Activated T-cell treated with anti-CD3 and anti-CD28 coated beads for 1 hour (primary cell): ENCODE measurements around the gene PDCD6IP.
"Not testable (repeated sequence)": the region's sequence is repeated elsewhere in the genome, so short reads cannot be mapped to it uniquely, and the experiment has no call there.

Experiments
- DNase-seq: peaks from one replicate; pipeline ENCODE4 v3.0.0-alpha.2; 2020; ENCODE audit warnings: low read depth

The PDCD6IP gene, protein sequence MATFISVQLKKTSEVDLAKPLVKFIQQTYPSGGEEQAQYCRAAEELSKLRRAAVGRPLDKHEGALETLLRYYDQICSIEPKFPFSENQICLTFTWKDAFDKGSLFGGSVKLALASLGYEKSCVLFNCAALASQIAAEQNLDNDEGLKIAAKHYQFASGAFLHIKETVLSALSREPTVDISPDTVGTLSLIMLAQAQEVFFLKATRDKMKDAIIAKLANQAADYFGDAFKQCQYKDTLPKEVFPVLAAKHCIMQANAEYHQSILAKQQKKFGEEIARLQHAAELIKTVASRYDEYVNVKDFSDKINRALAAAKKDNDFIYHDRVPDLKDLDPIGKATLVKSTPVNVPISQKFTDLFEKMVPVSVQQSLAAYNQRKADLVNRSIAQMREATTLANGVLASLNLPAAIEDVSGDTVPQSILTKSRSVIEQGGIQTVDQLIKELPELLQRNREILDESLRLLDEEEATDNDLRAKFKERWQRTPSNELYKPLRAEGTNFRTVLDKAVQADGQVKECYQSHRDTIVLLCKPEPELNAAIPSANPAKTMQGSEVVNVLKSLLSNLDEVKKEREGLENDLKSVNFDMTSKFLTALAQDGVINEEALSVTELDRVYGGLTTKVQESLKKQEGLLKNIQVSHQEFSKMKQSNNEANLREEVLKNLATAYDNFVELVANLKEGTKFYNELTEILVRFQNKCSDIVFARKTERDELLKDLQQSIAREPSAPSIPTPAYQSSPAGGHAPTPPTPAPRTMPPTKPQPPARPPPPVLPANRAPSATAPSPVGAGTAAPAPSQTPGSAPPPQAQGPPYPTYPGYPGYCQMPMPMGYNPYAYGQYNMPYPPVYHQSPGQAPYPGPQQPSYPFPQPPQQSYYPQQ

GRCh38 chr3:33798418-33799201 lies at the start of gene PDCD6IP:
PDCD6IP (plus strand) TSS chr3:33798630; CDS start chr3:33798729, 99 bp downstream.
- DNase-seq: peak; percentile 82

GRCh38 chr3:33749546-33750210 lies 48.8 kb upstream of the PDCD6IP start:
- DNase-seq: no peak

DNA sequence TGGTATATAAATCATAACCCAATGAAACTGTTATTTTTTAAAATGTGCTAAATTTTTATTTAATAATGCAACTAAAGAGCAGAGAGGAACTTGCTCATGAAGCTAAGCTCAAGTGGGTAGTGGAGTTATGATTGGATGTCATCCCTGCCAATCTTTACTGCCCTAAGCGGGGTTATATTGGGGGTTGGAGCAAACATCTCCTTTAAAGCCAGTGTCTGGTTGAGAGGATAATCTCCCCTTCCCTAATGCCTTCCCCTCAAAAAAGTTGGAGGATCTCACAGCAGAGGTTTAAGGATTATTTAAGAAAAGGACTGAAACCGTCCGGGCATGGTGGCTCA lies 48.2 kb upstream of the PDCD6IP start:
- DNase-seq: no peak

DNA sequence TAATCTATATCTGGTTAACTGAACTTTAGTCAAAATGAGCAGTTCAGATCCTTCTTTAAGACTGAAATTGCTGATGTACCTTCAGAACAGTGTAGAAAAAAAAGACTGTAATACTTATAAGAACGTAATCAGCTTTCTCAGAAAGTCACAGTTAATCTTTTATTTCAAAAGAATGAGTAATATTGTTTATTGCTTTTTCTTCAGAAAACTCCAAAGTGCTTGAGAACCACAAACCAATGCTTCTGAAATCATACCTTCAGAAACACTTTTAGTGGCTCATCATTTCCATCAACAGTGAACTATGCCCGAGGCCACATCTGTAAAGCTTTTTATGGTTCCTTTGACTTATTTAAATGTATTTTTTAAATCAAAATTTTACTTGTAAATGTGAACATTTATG lies 47.1 kb upstream of the PDCD6IP start:
- no peak for DNase-seq

GRCh38 chr3:33754391-33754790 lies 44.0 kb upstream of the PDCD6IP start:
- not testable (repeated sequence) for DNase-seq

GRCh38 chr3:33758281-33758680 lies 40.1 kb upstream of the PDCD6IP start:
- DNase-seq: no peak

DNA sequence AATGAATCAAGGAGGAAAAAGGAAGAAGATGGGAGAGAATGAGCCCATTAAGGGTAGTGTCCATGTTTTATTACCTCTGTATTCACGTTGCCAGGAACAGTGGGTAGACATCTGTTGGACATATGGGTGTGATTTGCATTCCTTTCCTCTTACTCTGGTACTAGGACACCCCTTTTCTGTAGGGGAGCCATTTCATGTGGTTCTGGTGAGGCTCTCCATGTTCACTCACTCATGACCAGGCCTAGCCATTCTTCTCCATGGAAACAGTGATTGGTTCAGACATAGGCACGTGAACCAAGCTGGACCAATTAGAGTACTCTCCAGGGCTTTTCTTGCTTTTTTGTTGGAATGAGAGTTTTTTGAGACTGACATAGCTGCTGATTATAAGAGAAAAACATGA lies 39.6 kb upstream of the PDCD6IP start:
- no peak for DNase-seq

GRCh38 chr3:33768578-33769330 lies 29.7 kb upstream of the PDCD6IP start:
- DNase-seq: no peak

GRCh38 chr3:33773637-33774036 lies 24.8 kb upstream of the PDCD6IP start:
- DNase-seq: no peak

- no peak for DNase-seq
These were observed 23.1 kb upstream of the PDCD6IP start for GRCh38 chr3:33775363-33775762.

DNA sequence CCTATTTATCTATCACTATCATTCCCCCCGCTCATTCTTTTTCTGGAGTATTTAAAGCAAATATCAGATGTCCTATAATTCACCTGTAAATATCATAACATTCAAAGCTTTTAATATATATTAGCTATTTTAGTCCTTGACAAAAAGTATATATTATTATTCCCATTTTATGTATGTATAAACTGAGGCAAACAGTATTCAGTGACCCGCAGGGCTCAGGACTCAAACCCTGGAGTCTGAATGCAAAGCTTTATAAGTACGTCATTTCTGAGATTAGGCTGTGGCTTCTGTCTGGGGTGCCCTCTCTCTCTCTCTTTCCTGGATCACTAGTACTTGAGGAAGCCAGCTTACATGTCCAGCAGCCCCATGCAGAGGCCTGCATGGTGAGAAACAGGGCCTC lies 20.4 kb upstream of the PDCD6IP start:
- DNase-seq: no peak

GRCh38 chr3:33779751-33780150 lies 18.7 kb upstream of the PDCD6IP start:
- DNase-seq: no peak

- not testable (repeated sequence) for DNase-seq
These were observed 17.0 kb upstream of the PDCD6IP start for GRCh38 chr3:33781413-33781812.

DNA sequence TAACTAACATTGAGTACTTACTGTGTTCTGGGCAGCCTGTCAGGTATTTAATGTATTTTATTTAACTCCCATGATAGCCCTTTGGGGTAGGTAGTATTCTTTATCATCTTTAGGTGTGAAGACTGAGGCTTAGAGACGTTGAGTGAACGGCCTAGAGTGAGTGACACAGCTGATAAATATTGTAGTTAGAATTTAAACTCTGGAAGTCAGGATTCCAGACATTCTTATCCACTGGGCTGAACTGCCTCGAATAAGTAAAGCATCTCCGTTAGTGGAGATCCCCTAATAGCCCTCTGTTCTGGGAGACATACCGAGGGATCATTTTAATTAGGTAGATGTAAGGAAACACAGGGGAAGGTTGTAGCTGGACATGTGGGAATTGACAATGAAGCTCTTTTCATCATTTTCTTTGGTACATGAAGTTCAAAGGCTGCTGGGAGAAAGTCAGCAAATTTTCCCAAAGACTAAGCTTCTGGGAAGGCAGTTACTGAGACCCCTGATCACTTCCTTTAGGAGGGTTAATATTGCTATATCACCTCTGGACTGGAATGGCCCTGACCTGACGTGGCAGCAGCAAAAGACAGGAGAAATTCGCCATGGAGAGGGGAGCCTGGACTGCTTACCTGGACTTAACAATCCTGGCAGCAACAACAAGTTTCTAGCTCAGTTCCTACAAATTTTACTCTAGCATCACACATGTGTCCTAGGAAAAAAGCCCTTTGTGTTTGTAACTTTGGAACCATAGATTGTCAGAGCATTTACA lies 11.7 kb upstream of the PDCD6IP start:
- DNase-seq: no peak

GRCh38 chr3:33787328-33788009 lies 11.0 kb upstream of the PDCD6IP start:
- peak; percentile 37 for DNase-seq

DNA sequence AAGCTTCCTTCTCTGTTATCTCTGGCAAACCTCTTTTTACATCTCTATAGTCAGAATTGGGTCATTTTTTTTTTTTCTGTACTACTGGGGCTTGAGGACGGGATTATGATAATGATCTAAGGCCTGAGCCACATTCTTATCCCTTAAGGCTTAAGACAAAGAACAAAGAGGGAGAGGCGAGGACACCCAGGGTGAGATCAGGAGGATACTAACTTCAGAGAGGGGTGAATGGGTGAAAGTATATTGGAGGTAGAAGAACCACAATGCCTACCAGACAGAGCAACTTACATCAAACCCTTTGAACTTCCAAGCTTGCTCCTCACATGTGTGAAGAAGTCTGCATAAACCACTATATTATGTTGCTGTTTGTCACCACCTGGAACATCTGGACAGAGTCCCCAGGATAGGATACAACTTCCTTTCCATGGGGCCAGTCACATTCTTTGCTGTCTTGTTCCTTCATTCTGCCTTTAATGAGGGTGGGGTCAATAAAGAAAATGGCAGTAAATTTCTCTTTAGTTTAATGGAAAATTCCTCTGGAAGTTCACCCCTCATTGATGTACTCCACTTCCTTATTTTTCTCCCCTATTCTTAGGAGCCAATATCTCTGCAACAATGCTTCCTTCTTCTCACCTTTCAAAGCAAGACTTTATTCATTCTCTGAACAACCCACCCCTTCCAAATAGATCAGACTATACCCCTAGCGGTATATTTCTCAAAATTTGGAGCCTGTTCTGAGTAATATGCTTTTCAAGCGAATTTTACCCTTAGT lies 9.1 kb upstream of the PDCD6IP start:
- DNase-seq: no peak

DNA sequence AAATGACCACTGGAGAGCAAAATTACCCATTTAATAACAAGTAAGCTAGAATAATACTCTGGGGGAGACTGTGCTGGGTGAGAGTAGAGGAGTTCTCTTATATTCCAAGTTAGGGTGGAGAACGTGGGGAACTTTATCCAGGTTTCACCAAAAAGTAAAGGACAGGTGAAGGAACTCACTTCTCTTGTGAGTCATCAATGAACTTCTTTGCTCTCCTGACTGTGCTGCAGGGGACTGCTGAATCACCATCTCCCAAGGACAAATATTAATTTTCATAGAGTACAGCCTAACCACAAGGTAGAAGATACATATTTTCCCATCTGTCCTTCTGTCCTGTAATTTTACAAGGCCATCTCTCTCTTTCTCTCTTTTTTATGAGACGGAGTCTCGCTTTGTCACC lies 8.3 kb upstream of the PDCD6IP start:
- no peak for DNase-seq

DNA sequence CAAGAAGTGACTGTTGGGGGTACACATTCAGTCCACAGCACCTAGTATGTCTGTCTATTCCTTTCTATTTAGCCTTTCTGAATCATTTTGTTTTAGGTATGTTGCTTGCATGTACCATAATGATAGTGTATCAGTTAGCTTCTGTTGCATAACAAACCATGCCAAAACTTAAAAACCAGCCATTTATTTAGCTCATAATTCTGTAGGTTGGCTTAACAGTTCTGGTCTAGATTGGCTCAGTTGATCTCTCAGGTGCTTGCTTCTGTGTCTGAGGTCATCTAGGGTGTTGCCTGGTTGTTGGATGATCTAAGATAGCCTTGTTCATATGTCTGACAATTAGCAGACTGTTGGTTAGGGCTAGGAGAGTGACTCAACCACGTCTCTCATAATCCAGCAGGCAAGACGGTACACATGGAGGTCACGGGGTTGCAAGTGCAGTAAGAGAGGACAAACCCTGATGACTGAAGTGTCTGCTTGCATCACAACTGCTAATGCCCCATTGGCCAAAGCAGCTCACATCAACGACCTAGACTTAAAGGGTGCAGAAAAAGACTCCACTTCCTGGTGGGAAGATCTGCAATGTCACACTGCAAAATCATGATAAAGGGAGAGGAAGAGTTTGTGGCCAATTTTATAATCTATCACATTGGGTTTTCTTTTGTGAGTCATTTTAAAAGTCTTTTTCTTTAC lies 6.8 kb upstream of the PDCD6IP start:
- no peak for DNase-seq
